SK-N-SH (cell line): ENCODE measurements around the gene RASSF3. TPM values are rescaled to one million over a fixed set of nuclear protein-coding genes. Genes with fewer than 3 reads are reported as not detected.

Experiments used
- CTCF ChIA-PET: fragments of 300-600, 350-600 bp; formaldehyde crosslinking; extraction: SDS; loops from one replicate; lab custom pipeline; 2021; lab: Yijun Ruan, JAX
- POLR2A ChIA-PET: fragments of 350-600 bp; sonication (Branson Sonifier 250); formaldehyde crosslinking; extraction: SDS; loops from one replicate; lab custom pipeline; 2020; ENCODE audit warnings: antibody characterized with exemption, inconsistent platforms; lab: Yijun Ruan, JAX
- DNase-seq: peaks from one replicate; pipeline ENCODE4 v3.0.0; 2012
- H2AFZ ChIP-seq: fragments of 200-600 bp; sonication (generic); 2 replicates; pipeline ENCODE4 v1.8.1; 2016; ENCODE audit warnings: antibody characterized with exemption, mild to moderate bottlenecking, low read depth
- H3F3A ChIP-seq: fragments of 200-600 bp; sonication (generic); replicated peaks from 2 replicates; pipeline ENCODE3; 2016; ENCODE audit warnings: antibody characterized with exemption, mild to moderate bottlenecking; ENCODE audit not compliant: insufficient read depth
- H3K27ac ChIP-seq, 2 experiments: fragments of 200-500 bp in 1 of 2; fragments of 200-600 bp in 1 of 2; sonication (Bioruptor generic) in 1 of 2; sonication (generic), shearing (Covaris generic) in 1 of 2; 2 replicates each; pipeline versions ENCODE4 v1.5.1 to v1.6.1; 2014 to 2016; ENCODE audit warnings: low read depth in 2 of 2, inconsistent platforms in 1 of 2, low read length in 1 of 2, mild to moderate bottlenecking in 1 of 2, mixed read lengths in 1 of 2
- H3K27me3 ChIP-seq: fragments of 200-600 bp; sonication (generic), shearing (Covaris generic); 2 replicates; pipeline ENCODE4 v1.6.1; 2016; ENCODE audit warnings: mixed run types; ENCODE audit not compliant: insufficient read depth
- H3K36me3 ChIP-seq, 2 experiments: fragments of 200-500 bp in 1 of 2; fragments of 200-600 bp in 1 of 2; sonication (Bioruptor generic) in 1 of 2; sonication (generic) in 1 of 2; replicated peaks in 1 of 2; 2 replicates each; pipeline versions ENCODE3 to v1.5.1; 2014 to 2016; ENCODE audit warnings: low read length in 1 of 2, mild to moderate bottlenecking in 1 of 2; ENCODE audit not compliant: insufficient read depth in 2 of 2, control insufficient read depth in 1 of 2
- H3K4me1 ChIP-seq, 2 experiments: fragments of 200-500 bp in 1 of 2; fragments of 200-600 bp in 1 of 2; sonication (Bioruptor generic) in 1 of 2; sonication (generic), shearing (Covaris generic) in 1 of 2; 2 replicates each; pipeline versions ENCODE4 v1.5.1 to v1.6.1; 2014 to 2016; ENCODE audit warnings: low read depth in 1 of 2, low read length in 1 of 2, mixed run types in 1 of 2; ENCODE audit not compliant: insufficient read depth in 2 of 2, control insufficient read depth in 1 of 2
- H3K4me2 ChIP-seq: fragments of 200-600 bp; sonication (generic), shearing (Covaris generic); 2 replicates; pipeline ENCODE4 v1.6.1; 2017; ENCODE audit warnings: mixed run types
- H3K4me3 ChIP-seq, 2 experiments: fragments of 200-500 bp in 1 of 2; fragments of 200-600 bp in 1 of 2; sonication (Bioruptor generic) in 1 of 2; sonication (generic), shearing (Covaris generic) in 1 of 2; 2 replicates each; pipeline versions ENCODE4 v1.5.1 to v1.8.1; 2014 to 2016; ENCODE audit warnings: low read depth in 2 of 2, inconsistent platforms in 1 of 2, low read length in 1 of 2, mild to moderate bottlenecking in 1 of 2, mixed read lengths in 1 of 2, moderate library complexity in 1 of 2
- H3K79me2 ChIP-seq: fragments of 200-600 bp; sonication (generic); 2 replicates; pipeline ENCODE4 v1.8.1; 2017; ENCODE audit warnings: mild to moderate bottlenecking; ENCODE audit not compliant: insufficient read depth
- H3K9ac ChIP-seq: fragments of 200-600 bp; sonication (generic); 2 replicates; pipeline ENCODE4 v1.6.1; 2017; ENCODE audit warnings: mixed run types
- H3K9me2 ChIP-seq: fragments of 200-600 bp; sonication (generic); 2 replicates; pipeline ENCODE4 v1.6.1; 2017; ENCODE audit warnings: mixed run types
- H3K9me3 ChIP-seq: fragments of 200-600 bp; sonication (generic); 2 replicates; pipeline ENCODE4 v1.6.1; 2017; ENCODE audit warnings: mixed run types, mild to moderate bottlenecking, moderate library complexity
- H4K20me1 ChIP-seq: fragments of 200-600 bp; sonication (generic); 2 replicates; pipeline ENCODE4 v1.6.1; 2017; ENCODE audit warnings: mild to moderate bottlenecking, mixed run types; ENCODE audit not compliant: insufficient read depth
- CTCF ChIP-seq: fragments of 200-600 bp; sonication (generic); IDR thresholded peaks from 2 replicates; pipeline ENCODE4 v1.6.1; 2017; ENCODE audit warnings: antibody characterized with exemption, mild to moderate bottlenecking, moderate library complexity
- ELF1 ChIP-seq: IDR thresholded peaks from 2 replicates; pipeline ENCODE4 v1.4.0; 2012
- EZH2phosphoT487 ChIP-seq: fragments of 200-600 bp; sonication (generic); IDR thresholded peaks from 2 replicates; pipeline ENCODE4 v1.6.1; 2017; ENCODE audit warnings: low read depth, mixed run types, mild to moderate bottlenecking, antibody characterized with exemption, moderate library complexity, borderline replicate concordance
- FOSL2 ChIP-seq: IDR thresholded peaks from 2 replicates; pipeline ENCODE4 v1.4.0; 2012; ENCODE audit warnings: low read depth, mild to moderate bottlenecking, moderate library complexity, borderline replicate concordance
- FOXM1 ChIP-seq: IDR thresholded peaks from 2 replicates; pipeline ENCODE4 v1.4.0; 2012; ENCODE audit warnings: low read depth, mild to moderate bottlenecking
- GABPA ChIP-seq: IDR thresholded peaks from 2 replicates; pipeline ENCODE4 v1.4.0; 2012; ENCODE audit warnings: low read depth, mild to moderate bottlenecking
- GATA2 ChIP-seq: sonication (generic); formaldehyde crosslinking; IDR thresholded peaks from 2 replicates; pipeline ENCODE4 v1.5.0; 2020; ENCODE audit warnings: mild to moderate bottlenecking, missing genetic modification reagents
- IRF3 ChIP-seq: fragments of 150-350 bp; IDR thresholded peaks from 2 replicates; pipeline ENCODE4 v1.6.1; 2016; ENCODE audit warnings: mild to moderate bottlenecking, low read depth, low read length
- RCOR1 ChIP-seq: fragments of 150-350 bp; IDR thresholded peaks from 2 replicates; pipeline ENCODE4 v1.6.1; 2017; ENCODE audit warnings: antibody characterized with exemption, low read length
- REST ChIP-seq: IDR thresholded peaks from 2 replicates; pipeline ENCODE4 v1.6.1; 2012; ENCODE audit warnings: mild to moderate bottlenecking, low read depth, low read length, moderate library complexity
- RFX5 ChIP-seq: IDR thresholded peaks from 2 replicates; pipeline ENCODE4 v1.6.1; 2012; ENCODE audit warnings: mild to moderate bottlenecking, improper control_type of control experiment, low read length
- RXRA ChIP-seq: IDR thresholded peaks from 2 replicates; pipeline ENCODE4 v1.4.0; 2012; ENCODE audit warnings: low read depth, mild to moderate bottlenecking, borderline replicate concordance
- SMC3 ChIP-seq: IDR thresholded peaks from 2 replicates; pipeline ENCODE4 v1.6.1; 2012; ENCODE audit warnings: low read depth, low read length, improper control_type of control experiment
- TCF12 ChIP-seq: IDR thresholded peaks from 2 replicates; pipeline ENCODE4 v1.4.0; 2012
- TEAD4 ChIP-seq: IDR thresholded peaks from 2 replicates; pipeline ENCODE4 v1.4.0; 2012; ENCODE audit warnings: mild to moderate bottlenecking, borderline replicate concordance; ENCODE audit not compliant: insufficient read depth
- ZBTB33 ChIP-seq: IDR thresholded peaks from 2 replicates; pipeline ENCODE4 v1.4.0; 2012; ENCODE audit warnings: low read depth, borderline replicate concordance
- WGBS: methylation state at CpG from one replicate; pipeline ENCODE4 v1.1.6; 2017; ENCODE audit warnings: low lambda C conversion rate; 5-methylcytosine and 5-hydroxymethylcytosine counted together
- polyA plus RNA-seq, 3 experiments: library from polyadenylated mRNA; depleted of rRNA; stranded (reverse); fragments of >200 nt; gene quantifications; 2 replicates each; pipeline ENCODE4 v1.2.3, GENCODE V29; 2012
- TF ChIP-seq, protein P1 (sequence below): fragments of 150-350 bp; IDR thresholded peaks from 2 replicates; pipeline ENCODE4 v1.6.1; 2017; ENCODE audit warnings: antibody characterized with exemption, low read length, low read depth, borderline replicate concordance

RASSF3 gene
- polyA plus RNA-seq, 1 of the 3 experiments (the other 2 are of a cell fraction): 11.1 TPM

DNA sequence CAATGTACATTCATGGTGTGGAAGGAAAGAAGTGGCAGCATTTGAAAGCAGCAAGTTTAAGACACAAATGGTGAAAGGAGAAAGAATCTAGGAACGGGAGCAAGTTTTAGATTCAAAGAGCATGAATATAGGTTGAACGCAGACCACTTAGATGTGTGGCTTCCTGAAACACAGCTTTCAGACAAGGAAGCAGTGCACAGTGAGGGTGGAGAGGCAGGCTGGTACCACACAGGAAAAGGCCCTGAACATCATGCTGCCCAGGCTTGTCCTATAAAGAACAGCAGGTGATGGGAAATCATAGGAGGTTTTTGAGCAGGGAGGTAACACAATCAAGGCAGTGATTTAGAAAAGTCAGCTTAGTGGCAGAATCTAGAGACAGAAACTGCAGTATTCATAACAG, 113.3 kb downstream of the RASSF3 start (continued):
- TF ChIP-seq REST (no peak), EZH2phosphoT487 (no peak), ELF1 (no peak)

DNA sequence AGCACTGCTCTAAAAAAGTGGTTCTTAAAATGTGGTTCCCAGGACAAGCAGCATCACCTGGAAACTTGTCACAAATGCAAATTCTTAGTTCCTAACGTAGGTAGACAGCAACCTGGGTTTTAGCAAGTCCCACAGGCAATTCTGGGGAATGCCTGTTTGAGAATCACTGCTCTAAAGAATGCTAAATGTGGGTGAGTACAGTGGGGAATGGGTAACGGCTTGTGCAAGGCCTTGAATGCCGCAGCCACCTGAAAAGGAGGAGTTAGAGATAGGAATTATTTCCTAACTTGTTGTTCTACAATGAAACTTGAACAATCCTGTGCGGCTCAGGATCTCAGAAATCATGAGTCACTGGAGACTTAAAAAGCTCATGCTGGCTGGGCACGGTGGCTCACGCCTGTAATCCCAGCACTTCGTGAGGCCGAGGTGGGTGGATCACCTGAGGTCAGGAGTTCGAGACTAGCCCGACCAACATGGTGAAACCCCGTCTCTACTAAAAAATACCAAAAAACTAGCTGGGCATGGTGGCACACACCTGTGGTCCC, 114.0 kb downstream of the RASSF3 start:
- H2AFZ ChIP-seq: no peak overlapping the region
- H3K27me3 ChIP-seq: no peaks in the 10 kb centered on the region
- no peaks in the 10 kb centered on the region for H4K20me1 ChIP-seq
- no peak overlapping the region for H3K27ac ChIP-seq
- 93% methylated on average over 7 of the region's 11 CpGs for WGBS
- H3K9ac ChIP-seq: no peak overlapping the region
- no peaks in the 10 kb centered on the region for H3K9me2 ChIP-seq
- H3K4me3 ChIP-seq: no peak overlapping the region
- H3K4me1 ChIP-seq: no peaks in the 10 kb centered on the region; a peak in 1 of 4 replicates
- CTCF ChIA-PET: interaction anchor here (2.2 kb wide), 1 partner anchor 27 kb away, joined by 8 read pairs; no protein-coding TSS in a partner anchor
- no peaks in the 10 kb centered on the region for H3K9me3 ChIP-seq
- no peak for TF ChIP-seq TCF12
- TF ChIP-seq FOSL2: no peak
- TF ChIP-seq, protein P1, sequence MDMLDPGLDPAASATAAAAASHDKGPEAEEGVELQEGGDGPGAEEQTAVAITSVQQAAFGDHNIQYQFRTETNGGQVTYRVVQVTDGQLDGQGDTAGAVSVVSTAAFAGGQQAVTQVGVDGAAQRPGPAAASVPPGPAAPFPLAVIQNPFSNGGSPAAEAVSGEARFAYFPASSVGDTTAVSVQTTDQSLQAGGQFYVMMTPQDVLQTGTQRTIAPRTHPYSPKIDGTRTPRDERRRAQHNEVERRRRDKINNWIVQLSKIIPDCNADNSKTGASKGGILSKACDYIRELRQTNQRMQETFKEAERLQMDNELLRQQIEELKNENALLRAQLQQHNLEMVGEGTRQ: no peak
- TF ChIP-seq FOXM1: no peak
- no peak for TF ChIP-seq GABPA
- no peak for TF ChIP-seq GATA2
- TF ChIP-seq RXRA: no peak
- TF ChIP-seq EZH2phosphoT487: no peak
- TF ChIP-seq RFX5: no peak
- TF ChIP-seq IRF3: no peak
- TF ChIP-seq SMC3: no peak
- TF ChIP-seq RCOR1: no peak
- TF ChIP-seq ZBTB33: no peak
- no peak for TF ChIP-seq CTCF
- TF ChIP-seq TEAD4: no peak
- H3K36me3 ChIP-seq: peaks cover 43 to 67% of the 10 kb centered on the region in 2 experiments
- no peak overlapping the region for H3K4me2 ChIP-seq
- H3F3A ChIP-seq: no peaks in the 10 kb centered on the region
- H3K79me2 ChIP-seq: no peaks in the 10 kb centered on the region
- POLR2A ChIA-PET: no interaction called here
- DNase-seq: no peak
